ENCODE data around the gene LANCL2.
"Not testable (repeated sequence)": the region's sequence is repeated elsewhere in the genome, so short reads cannot be mapped to it uniquely, and the experiment has no call there.

Gene LANCL2, protein sequence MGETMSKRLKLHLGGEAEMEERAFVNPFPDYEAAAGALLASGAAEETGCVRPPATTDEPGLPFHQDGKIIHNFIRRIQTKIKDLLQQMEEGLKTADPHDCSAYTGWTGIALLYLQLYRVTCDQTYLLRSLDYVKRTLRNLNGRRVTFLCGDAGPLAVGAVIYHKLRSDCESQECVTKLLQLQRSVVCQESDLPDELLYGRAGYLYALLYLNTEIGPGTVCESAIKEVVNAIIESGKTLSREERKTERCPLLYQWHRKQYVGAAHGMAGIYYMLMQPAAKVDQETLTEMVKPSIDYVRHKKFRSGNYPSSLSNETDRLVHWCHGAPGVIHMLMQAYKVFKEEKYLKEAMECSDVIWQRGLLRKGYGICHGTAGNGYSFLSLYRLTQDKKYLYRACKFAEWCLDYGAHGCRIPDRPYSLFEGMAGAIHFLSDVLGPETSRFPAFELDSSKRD

DNA sequence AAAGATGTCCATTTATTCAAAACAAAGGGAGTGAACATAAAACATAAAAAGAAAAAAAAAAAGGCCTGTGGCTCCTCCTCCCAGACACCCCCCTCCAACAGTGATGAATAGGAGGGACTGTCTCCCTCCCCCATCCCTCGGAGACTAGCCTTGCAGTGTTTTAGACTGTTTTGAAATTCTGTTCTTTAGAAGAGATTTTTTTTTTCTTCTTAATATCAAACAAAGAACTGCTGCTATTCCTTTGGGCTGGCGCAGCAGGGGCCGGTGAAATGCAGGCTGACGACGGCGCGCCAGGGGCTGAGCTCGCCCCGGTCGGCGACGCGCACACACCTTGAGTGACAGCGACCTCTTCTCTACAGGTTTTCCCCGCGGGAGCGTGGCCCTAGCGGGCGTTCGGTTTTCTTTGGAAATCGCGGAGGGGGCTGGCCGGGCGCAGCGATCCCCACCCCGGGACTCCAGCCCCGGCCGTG is at the start of gene LANCL2:
TSS of gene LANCL2 (plus strand) at position 133 of the 470 bp plus-strand sequence. CDS start 689 bp downstream, outside the sequence.
- peak; percentile 58 to 70 for DNase-seq

DNA sequence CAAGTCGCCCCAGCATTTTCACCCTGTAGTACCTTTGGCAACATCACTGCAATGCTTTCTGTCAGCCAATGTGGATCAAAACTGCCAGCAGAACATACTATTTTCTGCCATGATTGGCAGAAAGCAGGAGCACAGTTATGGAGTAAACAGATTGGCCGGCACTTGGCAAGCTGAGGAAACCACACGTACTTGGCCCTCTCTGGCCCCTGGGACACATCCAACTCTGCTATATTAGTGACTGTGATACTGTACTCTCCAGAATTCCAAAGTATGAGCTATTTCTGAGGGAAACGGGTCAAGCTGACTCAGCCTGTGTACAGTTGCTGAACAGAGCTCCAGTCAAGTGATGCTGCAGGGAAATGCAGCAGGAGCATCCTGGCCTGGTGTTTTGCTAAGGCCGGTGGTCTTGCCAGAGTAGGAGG is 39.8 kb upstream of the LANCL2 start:
- no peak for DNase-seq

DNA sequence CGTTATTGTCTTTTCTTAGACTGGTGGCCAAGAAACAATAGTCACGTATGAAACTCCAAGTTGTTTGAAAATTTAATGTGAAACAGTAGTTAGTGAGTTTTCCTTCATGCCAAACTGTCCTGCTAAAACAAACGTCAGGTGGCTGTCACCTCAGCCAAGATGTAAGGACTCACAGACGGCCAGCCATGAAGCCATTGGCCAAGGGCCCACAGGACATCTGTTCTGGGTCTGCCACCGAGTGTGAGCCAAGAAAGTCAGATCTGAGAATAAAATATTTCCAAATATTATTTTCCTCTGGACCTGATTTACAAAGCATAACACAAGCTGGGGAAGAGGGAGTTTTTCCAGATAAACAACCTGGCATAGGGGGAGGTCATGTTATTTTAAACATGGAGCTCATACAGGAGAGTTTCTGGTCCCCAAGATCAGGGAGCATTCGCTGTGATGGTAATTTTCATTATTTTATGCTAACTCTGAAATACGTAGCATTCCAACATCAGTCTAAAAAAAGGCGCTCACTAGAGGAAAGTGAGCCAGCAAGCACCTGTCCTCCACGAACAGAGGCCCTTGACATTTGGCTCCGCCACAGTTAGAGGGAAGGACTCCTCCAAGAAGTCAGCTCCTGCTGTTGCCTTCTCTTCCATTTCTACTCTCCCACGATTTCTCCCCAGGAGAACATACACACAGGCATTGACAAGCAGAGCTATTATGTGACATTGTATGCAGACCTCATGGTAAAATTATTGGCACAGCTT is 38.9 kb upstream of the LANCL2 start:
- no peak for DNase-seq

DNA sequence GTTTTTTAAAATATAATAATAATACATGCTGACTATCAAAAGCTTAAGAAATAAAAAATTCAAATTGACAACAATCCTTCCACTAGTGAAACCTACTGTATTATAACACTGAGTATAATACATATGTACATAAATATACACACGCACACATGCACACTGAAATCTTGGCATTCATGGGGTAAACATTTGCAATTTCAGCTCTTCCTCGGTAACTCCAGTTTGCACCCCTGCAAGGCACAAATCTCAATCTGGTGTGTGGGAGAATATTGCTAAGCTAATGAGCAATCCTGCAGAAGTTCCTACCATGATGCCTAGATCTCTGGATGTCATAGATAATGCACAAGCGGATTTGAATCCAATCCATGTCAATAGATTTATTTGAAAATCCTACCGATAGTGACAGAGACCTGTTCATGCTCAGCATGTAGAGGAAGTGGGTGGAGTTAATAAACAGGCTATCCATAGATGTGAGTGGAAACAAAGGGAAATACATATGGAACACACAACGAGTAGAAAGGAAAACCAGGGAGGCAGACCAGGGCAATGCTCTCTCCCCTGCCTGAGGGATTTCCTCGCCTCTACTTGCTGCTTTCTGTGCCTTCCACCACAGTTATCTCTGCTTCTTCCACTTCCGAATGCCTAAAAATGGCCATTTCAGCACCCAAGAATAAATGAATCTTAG is 38.1 kb upstream of the LANCL2 start:
- no peak for DNase-seq

DNA sequence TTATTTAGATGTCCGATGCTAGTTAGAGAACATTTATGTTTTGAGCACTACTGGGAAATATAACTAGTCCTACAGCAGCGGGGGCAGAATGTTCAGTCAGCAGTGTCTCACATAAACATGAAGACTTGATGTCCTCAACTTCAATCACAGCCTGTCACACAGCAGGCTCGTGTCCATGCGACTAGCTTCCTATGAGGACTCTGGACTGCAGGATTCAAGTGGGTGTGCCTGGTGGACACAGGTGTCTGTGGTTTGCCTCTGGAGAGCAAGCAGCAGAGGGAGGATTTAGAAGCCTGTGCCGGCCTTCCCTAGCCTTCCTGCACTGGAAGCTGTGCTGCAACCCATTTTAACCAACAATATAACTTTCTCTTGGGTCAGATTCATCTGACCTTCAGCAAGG is 30.0 kb upstream of the LANCL2 start:
- DNase-seq: no peak

DNA sequence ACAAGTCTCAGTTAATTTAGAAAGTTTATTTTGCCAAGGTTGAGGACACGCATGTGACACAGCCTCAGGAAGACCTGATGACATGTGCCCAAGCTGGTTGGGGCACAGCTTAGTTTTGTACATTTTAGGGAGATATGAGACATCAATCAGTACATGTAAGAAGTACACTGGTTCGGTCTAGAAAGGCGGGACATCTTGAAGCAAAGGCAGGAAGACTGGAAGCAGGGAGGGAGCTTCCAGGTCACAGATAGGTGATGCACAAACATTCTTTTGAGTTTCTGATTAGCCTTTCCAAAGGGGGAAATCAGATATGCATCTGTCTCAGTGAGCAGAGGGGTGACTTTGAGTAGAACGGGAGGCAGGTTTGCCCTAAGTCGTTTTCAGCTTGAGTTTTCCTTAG is 29.4 kb upstream of the LANCL2 start:
- no peak for DNase-seq

DNA sequence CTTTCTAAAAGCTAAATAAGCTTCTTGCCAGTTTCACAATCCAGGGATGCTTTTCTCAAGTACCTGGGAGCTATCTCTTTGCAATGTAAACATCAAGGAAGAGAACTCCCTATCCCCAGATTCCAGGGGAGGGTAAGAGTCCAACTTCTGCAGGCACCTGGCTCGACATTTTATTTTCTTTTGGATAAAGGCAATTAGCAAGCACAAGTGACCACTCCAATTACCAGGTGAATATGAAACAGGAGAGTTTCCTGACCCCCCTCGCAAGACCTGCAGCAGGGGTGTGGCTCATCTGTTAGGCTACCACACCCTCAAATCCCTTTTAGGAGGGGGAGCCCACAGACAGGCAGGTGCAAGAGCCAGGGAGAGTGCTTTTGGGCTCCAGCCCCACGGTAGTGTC is 28.6 kb upstream of the LANCL2 start:
- no peak for DNase-seq

DNA sequence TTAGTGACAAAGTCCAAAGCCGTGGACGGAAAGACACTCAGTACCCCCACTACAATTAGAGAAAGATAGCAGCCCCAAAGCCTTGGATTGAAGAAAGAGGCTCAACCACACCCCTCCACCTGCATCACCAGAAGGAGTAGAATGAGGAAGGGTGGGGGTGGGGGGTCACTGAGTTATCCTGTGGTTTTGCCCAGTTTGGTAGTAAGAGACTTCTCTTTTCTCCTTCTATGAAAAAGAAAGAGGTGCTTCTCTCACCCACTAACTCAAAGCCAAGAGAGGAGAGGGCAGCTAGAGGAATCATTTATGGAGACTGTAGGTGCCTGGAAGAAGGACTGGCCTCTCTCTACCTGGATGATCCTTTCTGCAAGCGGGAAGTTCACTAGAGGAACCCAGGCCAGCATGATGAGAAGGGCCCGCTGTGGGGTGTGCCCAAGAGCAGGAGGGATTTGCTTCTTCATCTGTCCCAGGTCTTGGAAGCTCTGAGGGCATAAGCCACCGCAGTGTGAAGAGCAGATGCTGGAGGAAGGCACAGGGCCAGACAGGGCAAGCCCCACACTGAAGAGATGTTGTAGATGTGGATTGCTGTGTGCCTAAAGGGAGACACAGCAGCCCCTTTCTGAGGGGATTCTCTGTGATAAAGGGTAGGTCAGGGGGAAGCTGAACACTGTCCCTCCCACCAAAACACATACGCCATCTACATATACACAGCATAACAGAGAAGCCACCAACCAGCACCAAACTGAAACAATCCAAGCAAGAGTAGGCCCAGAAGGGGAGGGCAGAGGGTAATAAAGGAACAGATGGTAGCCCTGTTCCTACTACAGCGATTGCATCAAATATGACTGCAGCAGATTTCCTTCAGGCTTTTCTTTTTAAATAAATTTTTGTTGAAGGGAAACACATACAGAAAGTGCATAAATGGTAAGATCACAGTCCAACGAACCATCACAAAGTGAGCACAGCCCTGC is 25.8 kb upstream of the LANCL2 start:
- DNase-seq: no peak

DNA sequence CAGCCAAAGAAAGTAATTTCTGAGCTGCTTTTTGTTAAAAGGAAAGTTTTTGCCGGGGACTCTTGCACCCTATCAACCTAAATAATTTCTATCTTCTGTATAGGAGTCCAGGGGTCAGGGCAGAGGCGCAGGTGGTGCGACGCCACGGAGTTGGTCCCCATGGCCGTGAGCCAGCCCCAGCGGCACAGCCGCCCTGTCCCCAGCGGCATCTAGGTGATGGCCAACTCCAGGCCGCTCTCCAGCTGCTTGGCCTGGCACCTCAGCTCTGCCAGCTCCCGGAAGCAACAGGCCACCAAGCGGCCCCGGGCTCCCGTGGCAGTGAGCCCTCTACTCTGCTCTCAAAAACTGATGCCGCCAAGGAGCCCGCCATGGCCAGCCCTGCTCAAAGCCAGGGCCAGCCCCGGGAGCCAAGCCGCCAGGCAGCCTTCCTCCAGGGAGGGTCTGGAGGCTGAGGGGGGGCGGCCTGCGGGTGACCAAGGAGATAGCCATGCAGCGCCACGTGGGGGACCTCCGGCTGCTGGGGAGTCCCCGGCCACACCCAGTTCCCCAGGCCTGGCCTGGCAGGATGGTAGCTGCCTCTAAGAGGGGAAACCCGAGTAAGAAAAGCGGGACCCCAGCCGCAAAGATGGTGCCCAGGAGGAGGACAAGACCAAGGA is 22.8 kb upstream of the LANCL2 start:
- no peak for DNase-seq

DNA sequence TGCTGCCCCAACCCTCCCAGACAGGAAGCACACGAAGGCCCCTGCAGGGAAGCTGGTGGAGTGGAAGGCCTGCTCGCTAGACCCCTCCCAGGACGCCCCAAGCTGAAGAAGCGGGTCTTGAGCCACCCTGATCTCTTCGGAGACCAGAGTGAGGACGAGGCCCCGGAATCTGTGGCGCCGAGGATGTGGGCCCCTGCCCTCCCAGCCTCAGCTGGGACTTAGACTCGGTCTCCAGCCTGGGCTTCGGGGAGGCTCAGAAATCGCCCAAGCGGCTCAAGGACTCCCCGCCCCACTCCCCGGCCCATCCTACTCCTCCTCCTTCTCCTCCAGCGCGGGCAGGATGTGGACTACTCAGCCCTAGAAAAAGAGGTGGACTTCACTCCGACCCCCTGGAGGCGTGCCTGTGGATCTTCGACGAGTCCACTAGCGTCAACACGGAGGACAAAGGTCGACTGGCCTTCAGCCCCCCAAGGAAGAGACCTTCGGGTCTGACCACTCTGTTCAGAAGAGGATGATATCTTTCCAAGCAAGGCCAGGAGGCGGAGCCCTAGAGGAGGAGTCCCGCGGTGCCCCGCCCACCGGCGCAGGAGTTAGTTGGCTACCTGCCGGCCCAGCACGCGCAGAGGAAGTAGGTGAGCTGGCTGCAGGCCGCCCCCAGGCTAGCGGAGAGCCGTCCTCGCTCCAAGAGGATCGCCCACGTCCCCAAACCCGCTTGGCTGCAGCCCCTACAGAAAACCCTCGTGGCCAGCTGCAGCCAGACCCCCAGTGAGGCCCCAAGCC is 21.9 kb upstream of the LANCL2 start:
- no peak for DNase-seq

DNA sequence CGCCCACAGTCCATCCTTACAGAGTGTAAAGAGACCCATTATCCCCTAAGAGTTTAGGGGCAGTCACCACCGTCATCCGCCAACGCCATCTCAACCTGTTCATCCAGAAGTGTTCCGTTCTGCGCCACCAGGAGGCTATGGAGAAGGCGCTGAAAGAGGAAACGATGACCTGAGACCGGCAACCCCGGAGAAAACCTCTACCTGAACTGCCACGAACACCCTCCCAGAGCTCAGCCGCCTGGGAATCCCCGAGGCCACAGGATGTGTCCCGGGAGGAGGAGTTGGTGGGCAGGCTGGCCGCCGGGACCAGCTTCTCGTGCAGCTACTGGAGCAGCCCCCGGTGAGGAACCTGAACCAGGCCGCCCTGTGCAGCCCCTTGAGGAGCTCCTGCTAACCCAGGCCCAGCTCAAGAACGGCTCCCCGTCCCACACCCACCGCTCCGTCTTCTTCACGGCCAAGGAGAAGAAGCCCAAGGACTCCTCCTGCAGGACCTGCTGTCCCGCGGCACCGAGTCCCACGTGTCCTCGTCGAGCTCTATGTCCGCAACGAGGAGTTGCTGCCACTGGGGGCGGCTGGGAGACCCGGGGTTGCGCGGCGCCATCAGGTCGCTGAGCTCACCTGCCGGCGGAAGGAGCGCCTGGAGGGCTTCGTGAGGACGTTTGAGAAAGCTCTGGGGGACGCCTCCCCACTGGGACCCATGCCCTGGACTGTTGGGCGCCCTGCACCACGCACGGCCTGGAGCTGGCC is 21.1 kb upstream of the LANCL2 start:
- DNase-seq: no peak

DNA sequence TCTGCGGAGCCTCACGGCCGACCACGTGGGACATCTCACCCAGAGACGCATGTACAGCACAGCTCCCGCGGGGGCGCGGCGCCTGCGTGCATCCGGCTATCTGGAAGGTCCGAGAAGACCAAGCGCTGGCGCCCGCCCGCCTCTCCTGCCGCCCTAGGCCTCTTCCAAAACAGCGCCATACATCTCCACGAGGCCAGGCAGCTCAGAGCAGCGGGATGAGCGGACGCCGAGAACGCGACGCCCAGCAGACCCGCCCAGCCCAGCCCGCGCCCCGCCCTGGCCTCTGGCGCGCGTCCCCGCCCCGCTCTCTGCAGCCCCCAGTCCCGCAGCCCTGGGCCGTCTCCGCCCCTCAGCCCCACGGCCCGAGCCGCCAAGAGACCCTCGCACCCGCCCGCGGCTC is 20.3 kb upstream of the LANCL2 start:
- DNase-seq: no peak

DNA sequence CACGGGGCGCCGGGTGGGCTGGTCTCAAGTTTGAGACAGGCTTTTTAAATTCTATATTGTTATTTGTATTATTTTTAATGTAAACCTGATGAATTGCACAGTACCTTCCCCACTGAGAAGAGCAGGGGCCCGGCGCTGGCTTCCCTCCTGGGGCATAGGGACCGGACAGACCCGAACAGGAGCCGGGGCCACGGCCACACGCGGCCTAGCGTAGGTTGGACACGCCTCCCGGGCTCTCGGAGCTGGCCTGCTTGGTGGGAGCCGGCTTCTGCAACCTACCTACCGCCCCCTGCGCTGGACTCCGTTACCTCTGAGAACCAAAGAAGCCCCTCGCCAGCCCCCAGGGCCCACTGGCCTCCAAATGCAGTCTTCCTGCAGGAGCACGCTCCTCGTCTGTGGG is 19.8 kb upstream of the LANCL2 start:
- DNase-seq: no peak

DNA sequence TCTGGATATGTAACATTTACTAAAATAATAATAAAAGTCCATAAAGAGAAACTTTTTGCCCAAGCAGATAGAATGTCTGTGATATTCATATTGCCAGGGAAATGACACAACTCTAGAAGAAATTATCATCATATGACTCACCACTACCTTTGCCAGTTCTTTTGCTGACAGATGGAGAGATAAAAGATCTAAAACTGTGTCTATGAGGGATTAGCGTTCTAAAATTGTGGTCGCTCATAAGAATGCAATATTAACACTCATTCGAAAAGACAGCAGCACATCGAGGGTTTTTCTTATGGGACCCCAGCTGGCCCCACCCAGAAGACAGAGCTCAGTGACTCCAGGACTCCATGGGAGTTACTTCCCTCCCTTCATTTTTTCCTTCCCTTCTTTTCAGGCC is 16.6 kb upstream of the LANCL2 start:
- DNase-seq: no peak

DNA sequence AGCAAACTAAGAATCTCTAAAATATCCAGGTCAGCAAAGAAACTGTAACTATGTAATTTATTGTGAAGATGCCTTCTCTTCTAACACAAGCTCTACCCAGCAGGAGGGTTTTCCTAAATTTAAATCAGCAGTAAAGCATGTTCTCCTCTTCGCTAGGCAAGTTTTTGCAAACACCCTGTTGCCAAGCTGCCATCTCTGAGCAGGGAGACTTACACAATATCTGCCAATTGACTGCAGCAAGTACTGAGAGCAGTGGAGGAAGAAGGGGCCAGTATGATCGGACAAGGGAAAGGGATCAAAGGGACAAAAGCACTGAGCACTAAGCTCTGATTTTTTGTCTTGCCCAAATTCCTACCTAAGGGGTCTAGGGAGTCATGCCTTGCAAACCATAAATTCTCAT is 16.0 kb upstream of the LANCL2 start:
- DNase-seq: no peak

DNA sequence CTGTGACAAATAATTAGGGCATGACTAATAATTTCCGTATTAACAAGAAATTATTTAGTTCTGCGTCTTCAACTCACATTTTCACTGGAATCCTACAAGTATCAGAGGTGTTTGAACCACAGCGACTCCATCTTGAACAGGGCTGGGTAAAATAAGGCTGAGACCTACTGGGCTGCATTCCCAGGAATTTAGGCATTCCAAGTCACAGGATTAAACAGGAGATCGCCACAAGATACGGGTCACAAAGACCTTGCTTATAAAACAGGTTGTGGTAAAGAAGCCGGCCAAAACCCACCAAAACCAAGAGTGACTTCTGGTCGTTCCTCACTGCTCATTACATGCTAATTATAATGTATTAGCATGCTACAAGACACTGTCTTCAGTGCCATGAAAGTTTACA is 14.9 kb upstream of the LANCL2 start:
- DNase-seq: no peak

DNA sequence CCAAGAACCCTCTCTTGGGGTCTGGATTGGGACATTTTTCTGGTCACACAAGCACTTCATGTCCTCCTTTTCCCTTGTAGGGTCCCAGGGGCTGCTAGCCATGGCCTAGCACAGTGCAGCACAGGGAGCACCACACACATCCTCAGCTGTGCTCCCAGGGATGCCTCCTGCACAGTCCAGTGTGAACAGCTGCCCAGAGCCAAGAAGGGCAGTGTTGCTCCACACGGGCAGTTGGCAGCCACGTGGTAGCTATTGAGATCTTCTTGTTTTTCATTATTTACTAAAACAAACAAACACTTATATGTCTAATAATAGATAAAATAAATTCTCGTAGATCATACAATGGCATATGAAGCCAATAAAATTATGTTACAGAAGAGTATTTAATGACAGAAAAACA is 13.9 kb upstream of the LANCL2 start:
- no peak for DNase-seq

DNA sequence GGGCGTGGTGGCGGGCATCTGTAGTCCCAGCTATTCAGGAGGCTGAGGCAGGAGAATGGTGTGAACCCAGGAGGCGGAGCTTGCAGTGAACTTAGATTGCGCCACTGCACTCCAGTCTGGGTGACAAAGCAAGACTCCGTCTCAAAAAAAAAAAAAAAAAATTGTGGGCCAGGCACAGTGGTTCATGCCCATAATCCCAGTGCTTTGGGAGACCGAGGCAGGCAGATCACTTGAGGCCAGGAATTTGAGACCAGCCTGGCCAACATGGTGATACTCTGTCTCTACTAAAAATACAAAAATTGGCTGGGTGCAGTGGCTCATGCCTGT is 12.2 kb upstream of the LANCL2 start:
- DNase-seq: not testable (repeated sequence)

DNA sequence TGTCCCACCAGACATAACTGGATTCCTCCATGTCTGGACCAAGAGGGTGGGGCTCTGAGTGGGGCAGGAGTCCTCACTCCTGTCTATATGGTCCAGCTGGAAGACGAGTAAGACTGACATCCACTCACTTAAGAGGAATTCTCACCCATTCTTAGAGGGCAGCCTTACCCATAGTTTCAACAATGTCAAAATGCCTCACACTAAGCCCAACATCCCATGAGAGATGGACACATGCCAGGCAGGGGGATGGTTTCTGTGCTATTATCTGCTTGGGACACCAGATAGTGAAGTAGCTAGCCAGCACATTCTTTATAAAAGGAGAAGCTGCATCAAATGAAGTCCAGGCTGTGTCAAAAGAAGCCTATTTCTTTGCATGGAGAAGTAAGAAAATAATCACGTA is 4.7 kb upstream of the LANCL2 start:
- DNase-seq: no peak

DNA sequence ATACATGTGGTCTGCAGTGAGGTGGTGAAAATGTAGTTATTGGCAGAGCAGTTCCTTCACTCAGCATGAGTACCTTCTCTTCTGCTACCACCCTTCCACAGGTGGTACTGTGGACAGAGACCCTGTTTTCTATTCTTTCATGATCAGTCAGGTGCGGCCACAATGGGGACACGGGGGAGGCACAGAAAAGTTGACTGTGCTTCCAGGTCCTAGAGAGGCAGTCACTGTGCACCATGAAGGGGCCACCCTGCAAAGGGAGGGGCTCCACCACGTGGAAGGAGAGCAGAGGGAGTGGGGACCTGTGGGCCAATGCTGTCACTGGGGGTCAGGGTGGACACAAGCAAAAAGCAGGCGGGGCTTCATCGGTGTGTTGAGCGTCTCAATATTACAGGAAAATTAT is 3.6 kb upstream of the LANCL2 start:
- no peak for DNase-seq
